K562 (cell line): ENCODE data around the gene GALNT7. TPM values are rescaled to one million over a fixed set of nuclear protein-coding genes. Genes with fewer than 3 reads are reported as not detected.

ENCODE experiments used
- ATAC-seq: fragments of 200-7000 bp; cut with Tn5 transposase; 3 replicates; pipeline ENCODE4 v1.9.1; 2020; ENCODE audit warnings: moderate library complexity
- BruUV-seq: library from RNA; stranded (reverse); fragments of 400-500 nt; replicated peaks from 2 replicates; lab custom pipeline; 2021; lab: Mats Ljungman, UMichigan
- CTCF ChIA-PET: fragments of 300-600 bp; formaldehyde crosslinking; extraction: SDS; loops from one replicate; lab custom pipeline; 2021; ENCODE audit warnings: low intra/inter-chr PET ratio; lab: Yijun Ruan, JAX
- POLR2A ChIA-PET: fragments of 300-600, 350-650 bp; sonication (Branson Sonifier 250); formaldehyde crosslinking; extraction: SDS; loops from one replicate; lab custom pipeline; 2021; ENCODE audit warnings: antibody characterized with exemption, inconsistent platforms; lab: Yijun Ruan, JAX
- DNase-seq, 4 experiments: peaks; one replicate each; pipeline versions ENCODE4 v3.0.0 to v3.0.0-alpha.2; 2011 to 2018; ENCODE audit warnings: low spot score in 3 of 4, mixed read lengths in 3 of 4; ENCODE audit errors: extremely low read depth in 1 of 4
- FAIRE-seq: peaks from 2 replicates; lab custom pipeline; 2011; peaks lifted over from hg19 to GRCh38; lab: Jason Lieb, UNC
- H2AFZ ChIP-seq: 2 replicates; pipeline ENCODE4 v1.6.0; 2011; ENCODE audit warnings: low read depth, low read length, control low read depth, inconsistent platforms
- H3K27ac ChIP-seq: fragments of 200-600 bp; 3 replicates; pipeline ENCODE4 v1.8.0; 2011; ENCODE audit warnings: low read depth, mild to moderate bottlenecking, control low read depth, inconsistent platforms, low read length, moderate library complexity, mixed read lengths; ENCODE audit errors: extremely low read depth
- H3K27me3 ChIP-seq, 2 experiments: fragments of 300-600 bp in 1 of 2; 2 replicates in 1 of 2; 3 replicates in 1 of 2; pipeline versions ENCODE4 v1.6.0 to v1.8.0; 2011; ENCODE audit warnings: inconsistent platforms in 2 of 2, low read length in 2 of 2, mild to moderate bottlenecking in 1 of 2, mixed read lengths in 1 of 2, moderate library complexity in 1 of 2; ENCODE audit not compliant: control insufficient read depth in 2 of 2, insufficient read depth in 2 of 2
- H3K36me3 ChIP-seq: fragments of 300-600 bp; 3 replicates; pipeline ENCODE4 v1.8.0; 2011; ENCODE audit warnings: mild to moderate bottlenecking, low read length, inconsistent platforms; ENCODE audit not compliant: control insufficient read depth, insufficient read depth
- H3K4me1 ChIP-seq, 2 experiments: fragments of 200-600 bp in 1 of 2; replicated peaks in 1 of 2; 2 replicates in 1 of 2; 3 replicates in 1 of 2; pipeline versions ENCODE4 v1.5.1 to v1.8.0; 2011; ENCODE audit warnings: inconsistent platforms in 2 of 2, low read length in 2 of 2, mild to moderate bottlenecking in 1 of 2, mixed read lengths in 1 of 2, moderate library complexity in 1 of 2; ENCODE audit not compliant: control insufficient read depth in 2 of 2, insufficient read depth in 2 of 2
- H3K4me2 ChIP-seq: 2 replicates; pipeline ENCODE4 v1.6.1; 2011; ENCODE audit warnings: low read length, control low read depth, inconsistent platforms, mixed read lengths; ENCODE audit not compliant: insufficient read depth
- H3K4me3 ChIP-seq: fragments of 200-600 bp; sonication (generic), shearing (Covaris generic); 2 replicates; pipeline ENCODE4 v1.5.1; 2016; ENCODE audit warnings: control low read depth, inconsistent platforms
- H3K79me2 ChIP-seq: fragments of 200-600 bp; 3 replicates; pipeline ENCODE4 v1.8.0; 2011; ENCODE audit warnings: low read length, inconsistent platforms; ENCODE audit not compliant: control insufficient read depth, insufficient read depth
- H3K9ac ChIP-seq, 2 experiments: 2 replicates each; pipeline versions ENCODE4 v1.6.0 to v1.6.1; 2011; ENCODE audit warnings: low read depth in 2 of 2, low read length in 2 of 2, control low read depth in 1 of 2, inconsistent platforms in 1 of 2, mild to moderate bottlenecking in 1 of 2, mixed read lengths in 1 of 2; ENCODE audit not compliant: insufficient read depth in 1 of 2
- H3K9me1 ChIP-seq: one replicate; pipeline ENCODE4 v1.6.0; 2011; ENCODE audit warnings: inconsistent platforms, mild to moderate bottlenecking, low read length, moderate library complexity; ENCODE audit not compliant: control insufficient read depth, insufficient read depth
- H3K9me3 ChIP-seq: replicated peaks from 2 replicates; pipeline ENCODE4 v1.5.1; 2011; ENCODE audit warnings: low read depth, low read length, inconsistent platforms; ENCODE audit not compliant: control insufficient read depth, insufficient read depth
- H4K20me1 ChIP-seq: replicated peaks from 2 replicates; pipeline ENCODE4 v1.6.1; 2011; ENCODE audit warnings: low read length, inconsistent platforms, mixed read lengths; ENCODE audit not compliant: control insufficient read depth, insufficient read depth
- ARHGAP35 ChIP-seq: fragments of 450-650 bp; IDR thresholded peaks from 2 replicates; pipeline ENCODE4 v1.6.1; 2018; ENCODE audit not compliant: partially characterized antibody
- CBFA2T3 ChIP-seq: fragments of 450-650 bp; IDR thresholded peaks from 2 replicates; pipeline ENCODE4 v1.6.1; 2017
- FOS ChIP-seq: IDR thresholded peaks from 3 replicates; pipeline ENCODE4 v1.6.1; 2011; ENCODE audit not compliant: insufficient read length; ENCODE audit errors: extremely low read depth
- GTF2A2 ChIP-seq: IDR thresholded peaks from 2 replicates; pipeline ENCODE4 v1.6.1; 2016; ENCODE audit warnings: mild to moderate bottlenecking, missing genetic modification characterization, missing compliant biosample characterization
- HBP1 ChIP-seq: fragments of 450-650 bp; formaldehyde crosslinking; IDR thresholded peaks from 2 replicates; pipeline ENCODE4 v1.4.0; 2022; ENCODE audit warnings: missing genetic modification characterization
- HNRNPL ChIP-seq: fragments of 200-400 bp; formaldehyde crosslinking; IDR thresholded peaks from 2 replicates; pipeline ENCODE4 v1.6.1; 2017; ENCODE audit warnings: low read depth, mild to moderate bottlenecking, low read length
- LARP7 ChIP-seq: fragments of 450-650 bp; IDR thresholded peaks from 2 replicates; pipeline ENCODE4 v1.6.1; 2016
- MECOM ChIP-seq: fragments of 250-450 bp; sonication (Bioruptor Pico); IDR thresholded peaks from 2 replicates; pipeline ENCODE4 v1.8.0; 2022; ENCODE audit warnings: inconsistent platforms
- MGA ChIP-seq: fragments of 450-650 bp; IDR thresholded peaks from 2 replicates; pipeline ENCODE4 v1.6.1; 2016; ENCODE audit warnings: mild to moderate bottlenecking, moderate library complexity
- MTA2 ChIP-seq: fragments of 450-650 bp; IDR thresholded peaks from 2 replicates; pipeline ENCODE4 v1.6.1; 2016; ENCODE audit warnings: low read depth
- ZBTB8A ChIP-seq: fragments of 450-650 bp; IDR thresholded peaks from 2 replicates; pipeline ENCODE4 v1.6.1; 2018; ENCODE audit warnings: mild to moderate bottlenecking, moderate library complexity; ENCODE audit not compliant: partially characterized antibody
- ZNF232 ChIP-seq: sonication (generic); formaldehyde crosslinking; IDR thresholded peaks from 2 replicates; pipeline ENCODE4 v1.8.0; 2022; ENCODE audit warnings: mild to moderate bottlenecking, missing genetic modification reagents
- WGBS: fragments of 100-300 bp; shearing (Covaris generic); methylation state at CpG from one replicate; pipeline ENCODE4 v1.1.6; 2016; ENCODE audit warnings: low coverage, mixed read lengths; ENCODE audit not compliant: insufficient coverage; ENCODE audit errors: missing lambda C conversion rate; 5-methylcytosine and 5-hydroxymethylcytosine counted together
- in situ Hi-C: fragments of 300-500 bp; cut with MboI; formaldehyde crosslinking; loops from 4 replicates; pipeline ENCODE4 v1.15.0; 2018; ENCODE audit warnings: inconsistent platforms, mixed read lengths
- intact Hi-C: fragments of 100-400 bp; cut with micrococcal nuclease; formaldehyde crosslinking; loops from 2 replicates; pipeline ENCODE4 v1.14.2; 2022
- polyA plus RNA-seq, 8 experiments: library from polyadenylated mRNA; depleted of rRNA in 4 of 8; stranded (reverse) in 5 of 8; unstranded in 3 of 8; fragments of >200 nt; fragmentation: Nextera tagmentation in 2 of 8; fragmentation: Illumina TruSeq in 1 of 8; extraction: Ambion mirVana in 2 of 8; extraction: Trizol in 1 of 8; gene quantifications; 2 replicates each; pipeline versions ENCODE4 v1.2.1 to v1.2.3, GENCODE V29; 2011 to 2014; ENCODE audit warnings: inconsistent platforms in 1 of 8, missing spikeins in 1 of 8
- total RNA-seq, 7 experiments: library from RNA; depleted of rRNA in 6 of 7; stranded (reverse); fragments of >200 nt in 6 of 7; fragmentation: Illumina TruSeq in 2 of 7; extraction: Trizol in 2 of 7; gene quantifications; 2 replicates each; pipeline versions ENCODE4 v1.2.1 to v1.2.3, GENCODE V29; 2011 to 2021; ENCODE audit warnings: low replicate concordance in 1 of 7

GALNT7 gene
- total and polyA plus RNA-seq, 9 of the 15 experiments (the other 6 are each of a cell fraction or from before 2014, with no cell fraction given), result 16.7 to 38.7 (median 31.1) TPM

GRCh38 chr4:173274744-173275143, 106.1 kb downstream of the GALNT7 start:
- ATAC-seq (peak; percentile 76), FAIRE-seq (no peak), DNase-seq (peak in 1 of 4 experiments; percentile 25)
- CTCF ChIA-PET, result no interaction called here
- intact Hi-C loops (no loop called here), in situ Hi-C loops (no loop called here)
- Histone ChIP-seq H3K9me3 (no peaks in the 10 kb centered on the region), H3K27ac (peak overlapping the region; percentile 11; the same call in 1 of the 3 replicates), H3K36me3 (no peaks in the 10 kb centered on the region), H3K4me1 (peaks cover 0 to 14% of the 10 kb centered on the region in 2 experiments; a peak in 4 of 5 replicates), H3K27me3 (no peaks in the 10 kb centered on the region), H3K9ac (no peak overlapping the region), H3K4me2 (peak overlapping the region; percentile 66), H3K4me3 (no peak overlapping the region), H3K79me2 (peaks cover 51% of the 10 kb centered on the region), H4K20me1 (0 out of 2 replicates have a peak, but pooled peaks cover 3% of the 10 kb centered on the region), H2AFZ (peak overlapping the region; percentile 46; the same call in 1 of the 2 replicates), H3K9me1 (no peaks in the 10 kb centered on the region)
- 31% methylated on average over 4 of the region's 4 CpGs for WGBS
- POLR2A ChIA-PET, result interaction anchor here (0.7 to 0.8 kb wide), 2 partner anchors 127 to 251 kb away, joined by 3 to 4 read pairs; no protein-coding TSS in a partner anchor
- BruUV-seq, result no TSS peak
- TF ChIP-seq MGA (no peak), ARHGAP35 (no peak), ZNF232 (CRISPR knock-in tag) (no peak), HNRNPL (no peak), MTA2 (no peak), ZBTB8A (no peak), LARP7 (no peak), MECOM (CRISPR knock-in tag) (no peak), FOS (no peak), CBFA2T3 (no peak), GTF2A2 (tag) (no peak), HBP1 (no peak)
